ENCODE data around the gene USP10. TPM values are rescaled to one million over a fixed set of nuclear protein-coding genes. Genes with fewer than 3 reads are reported as not detected.

USP10 gene
- total RNA-seq, 5 donors from 2014 or later (not counting 1 experiment from before 2014, with no cell fraction given): 80.4 to 122 (median 104) TPM

DNA sequence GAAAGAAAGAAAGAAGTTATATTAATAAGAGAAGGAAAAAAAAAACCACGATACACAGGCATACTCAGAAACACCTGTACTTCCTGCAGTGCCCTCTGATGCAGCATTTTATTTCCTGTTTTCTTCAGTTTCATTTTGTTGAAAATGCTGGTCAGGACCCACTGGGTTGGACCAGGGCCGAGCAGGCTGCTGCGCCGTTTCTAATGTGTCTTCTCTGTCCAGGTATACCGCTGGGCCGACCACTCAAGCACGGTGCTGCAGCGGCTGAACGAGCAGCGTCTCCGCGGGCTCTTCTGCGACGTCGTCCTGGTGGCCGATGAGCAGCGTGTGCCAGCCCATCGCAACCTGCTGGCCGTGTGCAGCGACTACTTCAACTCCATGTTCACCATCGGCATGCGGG lies 43.2 kb upstream of the USP10 start:
- Mint-ChIP-seq H3K27me3 (no peaks in the 10 kb centered on the region), H3K36me3 (peaks cover 47% of the 10 kb centered on the region), H3K9me3 (no peaks in the 10 kb centered on the region), H3K4me3 (peak overlapping the region in 2 of 3 donors; percentile 41 to 69), H3K27ac (peak overlapping the region; percentile 72 to 79), H3K4me1 (peaks cover 53 to 81% (median 78%) of the 10 kb centered on the region in 3 donors)
- H3K4me1 ChIP-seq (ENCODE audit: control insufficient read depth in 1 of 2, extremely low read depth in 1 of 2, insufficient read depth in 2 of 2, low read length in 2 of 2): peaks cover 11 to 74% of the 10 kb centered on the region in 2 experiments
- H3K27me3 ChIP-seq (replicated peaks in 1 of 2; ENCODE audit: control insufficient read depth in 2 of 2, extremely low read depth in 1 of 2, insufficient read depth in 2 of 2, low read length in 1 of 2): no peaks in the 10 kb centered on the region
- ATAC-seq (replicated peaks in 1 of 4): peak in 1 of 4 experiments; percentile 36
- WGBS (ENCODE audit: insufficient coverage): 90% methylated on average over 21 of the region's 22 CpGs
- POLR2A ChIA-PET: no interaction called here
- no peaks in the 10 kb centered on the region for H3K9me3 ChIP-seq
- H3K4me3 ChIP-seq (ENCODE audit: control insufficient read depth in 1 of 2, extremely low read depth in 1 of 2, low read length in 1 of 2): no peak overlapping the region
- CTCF ChIA-PET: interaction anchor here (0.7 to 1.4 kb wide), 2 partner anchors 15 to 16 kb away, joined by 8 read pairs; no protein-coding TSS in a partner anchor
- peaks cover 19 to 69% of the 10 kb centered on the region in 2 donors for H3K36me3 ChIP-seq (ENCODE audit: control insufficient read depth in 2 of 2, extremely low read depth in 1 of 2, insufficient read depth in 1 of 2, low read length in 1 of 2)
- peak in 1 of 35 experiments; percentile 18 for DNase-seq
- H3K27ac ChIP-seq (ENCODE audit: low read length): no peak overlapping the region

DNA sequence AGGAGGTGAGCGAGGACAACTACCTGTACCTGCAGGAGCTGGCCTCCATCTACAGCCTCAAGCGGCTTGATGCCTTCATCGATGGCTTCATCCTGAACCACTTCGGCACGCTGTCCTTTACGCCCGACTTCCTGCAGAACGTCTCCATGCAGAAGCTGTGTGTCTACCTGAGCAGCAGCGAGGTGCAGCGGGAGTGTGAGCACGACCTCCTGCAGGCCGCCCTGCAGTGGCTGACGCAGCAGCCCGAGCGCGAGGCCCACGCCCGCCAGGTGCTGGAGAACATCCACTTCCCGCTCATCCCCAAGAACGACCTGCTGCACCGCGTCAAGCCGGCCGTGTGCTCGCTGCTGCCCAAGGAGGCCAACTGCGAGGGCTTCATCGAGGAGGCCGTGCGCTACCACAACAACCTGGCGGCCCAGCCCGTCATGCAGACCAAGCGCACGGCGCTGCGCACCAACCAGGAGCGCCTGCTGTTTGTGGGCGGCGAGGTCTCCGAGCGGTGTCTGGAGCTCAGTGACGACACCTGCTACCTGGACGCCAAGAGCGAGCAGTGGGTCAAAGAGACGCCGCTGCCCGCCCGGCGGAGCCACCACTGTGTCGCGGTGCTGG lies 42.5 kb upstream of the USP10 start:
- no peaks in the 10 kb centered on the region for H3K27me3 ChIP-seq (replicated peaks in 1 of 2; ENCODE audit: control insufficient read depth in 2 of 2, extremely low read depth in 1 of 2, insufficient read depth in 2 of 2, low read length in 1 of 2)
- H3K27me3 Mint-ChIP-seq: no peaks in the 10 kb centered on the region
- CTCF ChIA-PET: interaction anchor here in 1 of 2 donors (0.6 kb wide), 1 partner anchor 106 kb away, joined by 4 read pairs; no protein-coding TSS in a partner anchor
- POLR2A ChIA-PET: no interaction called here
- no peaks in the 10 kb centered on the region for H3K9me3 Mint-ChIP-seq
- peaks cover 7 to 68% of the 10 kb centered on the region in 2 experiments for H3K4me1 ChIP-seq (ENCODE audit: control insufficient read depth in 1 of 2, extremely low read depth in 1 of 2, insufficient read depth in 2 of 2, low read length in 2 of 2)
- peaks cover 22 to 70% of the 10 kb centered on the region in 2 donors for H3K36me3 ChIP-seq (ENCODE audit: control insufficient read depth in 2 of 2, extremely low read depth in 1 of 2, insufficient read depth in 1 of 2, low read length in 1 of 2)
- no peak for DNase-seq
- H3K27ac Mint-ChIP-seq: peak overlapping the region; percentile 72 to 79
- no peak overlapping the region for H3K4me3 ChIP-seq (ENCODE audit: control insufficient read depth in 1 of 2, extremely low read depth in 1 of 2, low read length in 1 of 2)
- peaks cover 54% of the 10 kb centered on the region for H3K36me3 Mint-ChIP-seq
- WGBS (ENCODE audit: insufficient coverage): 97% methylated on average over 50 of the region's 50 CpGs
- H3K27ac ChIP-seq (ENCODE audit: low read length): no peak overlapping the region
- H3K4me1 Mint-ChIP-seq: peaks cover 46 to 74% (median 71%) of the 10 kb centered on the region in 3 donors
- H3K4me3 Mint-ChIP-seq: peak overlapping the region in 1 of 3 donors; percentile 69
- H3K9me3 ChIP-seq: no peaks in the 10 kb centered on the region
- no peak for ATAC-seq (replicated peaks in 1 of 4)

DNA sequence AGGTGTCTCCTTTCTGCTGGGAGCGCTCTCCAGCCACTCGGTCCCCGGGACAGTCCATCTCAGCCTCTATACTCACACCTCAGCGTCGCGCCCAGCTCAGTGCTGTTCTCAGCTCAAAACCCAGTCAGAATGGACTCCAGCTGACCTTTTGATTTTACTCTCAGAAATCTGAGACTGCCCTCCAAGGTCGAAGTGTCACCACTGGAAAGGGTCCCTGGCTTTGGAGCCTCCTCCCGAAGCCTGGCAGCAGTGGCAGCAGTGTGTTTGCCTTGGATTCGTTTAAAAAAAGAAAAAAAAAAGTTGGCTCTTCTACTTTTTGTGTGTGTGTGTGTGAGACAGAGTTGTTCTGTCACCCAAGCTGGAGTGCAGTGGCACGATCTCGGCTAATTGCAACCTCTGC lies 41.1 kb upstream of the USP10 start:
- no peak for ATAC-seq (replicated peaks in 1 of 4)
- ChIA-PET CTCF (interaction anchor here (0.6 to 1.5 kb wide), 4 partner anchors 14 to 149 kb away, joined by 3 to 6 read pairs (median 3); no protein-coding TSS in a partner anchor), POLR2A (no interaction called here)
- Histone ChIP-seq H3K36me3 (ENCODE audit: control insufficient read depth in 2 of 2, extremely low read depth in 1 of 2, insufficient read depth in 1 of 2, low read length in 1 of 2) (peaks cover 23 to 79% of the 10 kb centered on the region in 2 donors), H3K27me3 (replicated peaks in 1 of 2; ENCODE audit: control insufficient read depth in 2 of 2, extremely low read depth in 1 of 2, insufficient read depth in 2 of 2, low read length in 1 of 2) (no peaks in the 10 kb centered on the region), H3K4me3 (ENCODE audit: control insufficient read depth in 1 of 2, extremely low read depth in 1 of 2, low read length in 1 of 2) (no peak overlapping the region), H3K4me1 (ENCODE audit: control insufficient read depth in 1 of 2, extremely low read depth in 1 of 2, insufficient read depth in 2 of 2, low read length in 2 of 2) (peaks cover 3 to 55% of the 10 kb centered on the region in 2 experiments), H3K9me3 (no peaks in the 10 kb centered on the region), H3K27ac (ENCODE audit: low read length) (no peak overlapping the region)
- peaks cover 64% of the 10 kb centered on the region for H3K36me3 Mint-ChIP-seq
- 87% methylated on average over 8 of the region's 11 CpGs for WGBS (ENCODE audit: insufficient coverage)
- H3K4me1 Mint-ChIP-seq: peaks cover 34 to 62% (median 60%) of the 10 kb centered on the region in 3 donors
- H3K27me3 Mint-ChIP-seq: no peaks in the 10 kb centered on the region
- H3K9me3 Mint-ChIP-seq: no peaks in the 10 kb centered on the region
- no peak for DNase-seq
- H3K27ac Mint-ChIP-seq: peak overlapping the region in 1 of 2 donors; percentile 48
- no peak overlapping the region for H3K4me3 Mint-ChIP-seq

DNA sequence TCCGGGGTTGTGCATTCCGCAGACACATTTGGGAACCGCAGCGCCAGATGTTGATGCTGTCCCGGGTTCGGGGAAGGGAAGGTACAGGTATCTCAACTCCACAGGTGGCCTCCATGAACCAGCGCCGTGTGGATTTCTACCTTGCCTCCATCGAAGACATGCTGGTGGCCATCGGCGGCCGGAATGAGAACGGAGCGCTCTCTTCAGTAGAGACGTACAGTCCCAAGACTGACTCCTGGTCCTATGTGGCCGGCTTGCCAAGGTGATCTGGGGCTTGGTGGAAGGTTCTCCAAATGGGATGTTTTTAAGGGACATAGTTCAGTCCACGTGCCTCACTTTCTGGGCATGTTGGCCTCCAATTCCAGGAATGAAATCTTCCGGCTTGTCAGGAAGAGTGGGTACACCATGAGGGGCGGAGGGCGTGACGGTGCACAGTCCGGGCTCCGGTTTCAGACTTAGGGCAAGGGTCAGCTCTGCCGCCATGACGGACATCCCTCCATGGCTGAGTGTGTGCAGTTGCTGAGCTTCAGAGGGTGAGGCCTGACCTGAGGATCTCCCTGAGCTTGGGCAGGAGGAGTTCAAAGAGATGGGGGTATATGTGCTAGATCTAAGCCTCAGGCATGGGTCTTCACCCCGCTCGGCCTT lies 40.0 kb upstream of the USP10 start:
- no peak for DNase-seq
- Mint-ChIP-seq H3K27ac (no peak overlapping the region), H3K4me3 (no peak overlapping the region), H3K27me3 (no peaks in the 10 kb centered on the region), H3K4me1 (peaks cover 29 to 62% (median 53%) of the 10 kb centered on the region in 3 donors), H3K9me3 (no peaks in the 10 kb centered on the region), H3K36me3 (peaks cover 73% of the 10 kb centered on the region)
- H3K4me3 ChIP-seq (ENCODE audit: control insufficient read depth in 1 of 2, extremely low read depth in 1 of 2, low read length in 1 of 2): no peak overlapping the region
- ATAC-seq (replicated peaks in 1 of 4): no peak
- WGBS (ENCODE audit: insufficient coverage): 97% methylated on average over 24 of the region's 27 CpGs
- no peaks in the 10 kb centered on the region for H3K27me3 ChIP-seq (replicated peaks in 1 of 2; ENCODE audit: control insufficient read depth in 2 of 2, extremely low read depth in 1 of 2, insufficient read depth in 2 of 2, low read length in 1 of 2)
- POLR2A ChIA-PET: no interaction called here
- H3K9me3 ChIP-seq: no peaks in the 10 kb centered on the region
- H3K4me1 ChIP-seq (ENCODE audit: control insufficient read depth in 1 of 2, extremely low read depth in 1 of 2, insufficient read depth in 2 of 2, low read length in 2 of 2): peaks cover 3 to 46% of the 10 kb centered on the region in 2 experiments
- no peak overlapping the region for H3K27ac ChIP-seq (ENCODE audit: low read length)
- CTCF ChIA-PET: no interaction called here
- H3K36me3 ChIP-seq (ENCODE audit: control insufficient read depth in 2 of 2, extremely low read depth in 1 of 2, insufficient read depth in 1 of 2, low read length in 1 of 2): peaks cover 24 to 78% of the 10 kb centered on the region in 2 donors

DNA sequence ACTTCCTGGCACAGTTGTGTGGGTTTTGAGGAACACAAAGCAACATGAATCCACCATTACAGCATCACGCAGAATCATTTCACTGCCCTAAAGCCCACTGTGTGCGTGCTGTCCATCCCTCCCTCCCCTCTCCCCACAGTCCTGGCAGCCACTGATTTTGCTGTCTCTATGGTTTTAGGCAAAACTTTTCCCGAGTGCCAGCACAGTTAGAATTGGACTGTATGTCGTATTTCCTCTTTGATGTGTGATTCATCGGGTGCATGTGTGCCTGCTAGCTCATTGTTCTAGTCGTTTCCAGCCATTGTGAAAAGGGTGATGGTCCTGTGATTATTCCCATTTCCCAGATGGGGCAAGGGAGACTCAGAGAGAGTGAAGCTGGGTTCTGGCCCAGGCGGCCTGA lies 38.8 kb upstream of the USP10 start:
- no peak overlapping the region for H3K27ac Mint-ChIP-seq
- H3K27me3 Mint-ChIP-seq: no peaks in the 10 kb centered on the region
- DNase-seq (no peak), ATAC-seq (replicated peaks in 1 of 4) (no peak)
- no peak overlapping the region for H3K4me3 ChIP-seq (ENCODE audit: control insufficient read depth in 1 of 2, extremely low read depth in 1 of 2, low read length in 1 of 2)
- peaks cover 70% of the 10 kb centered on the region for H3K36me3 Mint-ChIP-seq
- H3K27me3 ChIP-seq (replicated peaks in 1 of 2; ENCODE audit: control insufficient read depth in 2 of 2, extremely low read depth in 1 of 2, insufficient read depth in 2 of 2, low read length in 1 of 2): no peaks in the 10 kb centered on the region
- no peaks in the 10 kb centered on the region for H3K9me3 ChIP-seq
- WGBS (ENCODE audit: insufficient coverage): 89% methylated on average over 3 of the region's 7 CpGs
- peaks cover 2 to 35% of the 10 kb centered on the region in 2 experiments for H3K4me1 ChIP-seq (ENCODE audit: control insufficient read depth in 1 of 2, extremely low read depth in 1 of 2, insufficient read depth in 2 of 2, low read length in 2 of 2)
- no peak overlapping the region for H3K27ac ChIP-seq (ENCODE audit: low read length)
- CTCF ChIA-PET: no interaction called here
- peaks cover 22 to 54% (median 45%) of the 10 kb centered on the region in 3 donors for H3K4me1 Mint-ChIP-seq
- POLR2A ChIA-PET: no interaction called here
- peaks cover 30 to 80% of the 10 kb centered on the region in 2 donors for H3K36me3 ChIP-seq (ENCODE audit: control insufficient read depth in 2 of 2, extremely low read depth in 1 of 2, insufficient read depth in 1 of 2, low read length in 1 of 2)
- no peak overlapping the region for H3K4me3 Mint-ChIP-seq
- no peaks in the 10 kb centered on the region for H3K9me3 Mint-ChIP-seq

DNA sequence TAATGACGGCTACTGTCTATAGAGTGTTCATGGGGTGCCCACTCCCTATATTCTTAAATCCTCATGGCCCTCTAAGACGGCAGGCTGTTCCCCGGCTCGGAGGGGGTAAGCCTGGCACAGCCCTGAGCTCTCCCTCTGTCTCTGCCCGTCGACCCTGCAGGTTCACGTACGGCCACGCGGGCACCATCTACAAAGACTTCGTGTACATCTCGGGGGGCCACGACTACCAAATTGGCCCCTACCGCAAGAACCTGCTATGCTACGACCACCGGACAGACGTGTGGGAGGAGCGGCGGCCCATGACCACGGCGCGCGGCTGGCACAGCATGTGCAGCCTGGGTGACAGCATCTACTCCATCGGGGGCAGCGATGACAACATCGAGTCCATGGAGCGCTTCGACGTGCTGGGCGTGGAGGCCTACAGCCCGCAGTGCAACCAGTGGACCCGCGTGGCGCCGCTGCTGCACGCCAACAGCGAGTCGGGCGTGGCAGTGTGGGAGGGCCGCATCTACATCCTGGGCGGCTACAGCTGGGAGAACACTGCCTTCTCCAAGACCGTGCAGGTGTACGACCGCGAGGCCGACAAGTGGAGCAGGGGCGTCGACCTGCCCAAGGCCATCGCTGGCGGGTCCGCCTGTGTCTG lies 38.3 kb upstream of the USP10 start:
- Histone ChIP-seq H3K36me3 (ENCODE audit: control insufficient read depth in 2 of 2, extremely low read depth in 1 of 2, insufficient read depth in 1 of 2, low read length in 1 of 2) (peaks cover 35 to 85% of the 10 kb centered on the region in 2 donors), H3K4me3 (ENCODE audit: control insufficient read depth in 1 of 2, extremely low read depth in 1 of 2, low read length in 1 of 2) (no peak overlapping the region), H3K4me1 (ENCODE audit: control insufficient read depth in 1 of 2, extremely low read depth in 1 of 2, insufficient read depth in 2 of 2, low read length in 2 of 2) (peaks cover 2 to 29% of the 10 kb centered on the region in 2 experiments), H3K27ac (ENCODE audit: low read length) (no peak overlapping the region), H3K9me3 (no peaks in the 10 kb centered on the region), H3K27me3 (replicated peaks in 1 of 2; ENCODE audit: control insufficient read depth in 2 of 2, extremely low read depth in 1 of 2, insufficient read depth in 2 of 2, low read length in 1 of 2) (no peaks in the 10 kb centered on the region)
- ATAC-seq (replicated peaks in 1 of 4): peak in 1 of 4 experiments; percentile 15
- Mint-ChIP-seq H3K4me1 (peaks cover 17 to 49% (median 39%) of the 10 kb centered on the region in 3 donors), H3K27me3 (no peaks in the 10 kb centered on the region), H3K36me3 (peaks cover 68% of the 10 kb centered on the region), H3K4me3 (no peak overlapping the region), H3K27ac (peak overlapping the region in 1 of 2 donors; percentile 52), H3K9me3 (no peaks in the 10 kb centered on the region)
- CTCF ChIA-PET: no interaction called here
- 97% methylated on average over 50 of the region's 51 CpGs for WGBS (ENCODE audit: insufficient coverage)
- POLR2A ChIA-PET: no interaction called here
- no peak for DNase-seq
